K562 (cell line): ENCODE results near the gene RSU1. TPM values are rescaled to one million over a fixed set of nuclear protein-coding genes. Genes with fewer than 3 reads are reported as not detected.

Experiments used
- ATAC-seq: fragments of 200-7000 bp; cut with Tn5 transposase; 3 replicates; pipeline ENCODE4 v1.9.1; 2020; ENCODE audit warnings: moderate library complexity
- BruUV-seq: library from RNA; stranded (reverse); fragments of 400-500 nt; replicated peaks from 2 replicates; lab custom pipeline; 2021; lab: Mats Ljungman, UMichigan
- CTCF ChIA-PET: fragments of 300-600 bp; formaldehyde crosslinking; extraction: SDS; loops from one replicate; lab custom pipeline; 2021; ENCODE audit warnings: low intra/inter-chr PET ratio; lab: Yijun Ruan, JAX
- POLR2A ChIA-PET: fragments of 300-600, 350-650 bp; sonication (Branson Sonifier 250); formaldehyde crosslinking; extraction: SDS; loops from one replicate; lab custom pipeline; 2021; ENCODE audit warnings: antibody characterized with exemption, inconsistent platforms; lab: Yijun Ruan, JAX
- DNase-seq, 4 experiments: peaks; one replicate each; pipeline versions ENCODE4 v3.0.0 to v3.0.0-alpha.2; 2011 to 2018; ENCODE audit warnings: low spot score in 3 of 4, mixed read lengths in 3 of 4; ENCODE audit errors: extremely low read depth in 1 of 4
- FAIRE-seq: peaks from 2 replicates; lab custom pipeline; 2011; peaks lifted over from hg19 to GRCh38; lab: Jason Lieb, UNC
- H2AFZ ChIP-seq: 2 replicates; pipeline ENCODE4 v1.6.0; 2011; ENCODE audit warnings: low read depth, low read length, control low read depth, inconsistent platforms
- H3K27ac ChIP-seq: fragments of 200-600 bp; 3 replicates; pipeline ENCODE4 v1.8.0; 2011; ENCODE audit warnings: low read depth, mild to moderate bottlenecking, control low read depth, inconsistent platforms, low read length, moderate library complexity, mixed read lengths; ENCODE audit errors: extremely low read depth
- H3K27me3 ChIP-seq, 2 experiments: fragments of 300-600 bp in 1 of 2; 2 replicates in 1 of 2; 3 replicates in 1 of 2; pipeline versions ENCODE4 v1.6.0 to v1.8.0; 2011; ENCODE audit warnings: inconsistent platforms in 2 of 2, low read length in 2 of 2, mild to moderate bottlenecking in 1 of 2, mixed read lengths in 1 of 2, moderate library complexity in 1 of 2; ENCODE audit not compliant: control insufficient read depth in 2 of 2, insufficient read depth in 2 of 2
- H3K36me3 ChIP-seq: fragments of 300-600 bp; 3 replicates; pipeline ENCODE4 v1.8.0; 2011; ENCODE audit warnings: mild to moderate bottlenecking, low read length, inconsistent platforms; ENCODE audit not compliant: control insufficient read depth, insufficient read depth
- H3K4me1 ChIP-seq, 2 experiments: fragments of 200-600 bp in 1 of 2; replicated peaks in 1 of 2; 2 replicates in 1 of 2; 3 replicates in 1 of 2; pipeline versions ENCODE4 v1.5.1 to v1.8.0; 2011; ENCODE audit warnings: inconsistent platforms in 2 of 2, low read length in 2 of 2, mild to moderate bottlenecking in 1 of 2, mixed read lengths in 1 of 2, moderate library complexity in 1 of 2; ENCODE audit not compliant: control insufficient read depth in 2 of 2, insufficient read depth in 2 of 2
- H3K4me2 ChIP-seq: 2 replicates; pipeline ENCODE4 v1.6.1; 2011; ENCODE audit warnings: low read length, control low read depth, inconsistent platforms, mixed read lengths; ENCODE audit not compliant: insufficient read depth
- H3K4me3 ChIP-seq: fragments of 200-600 bp; sonication (generic), shearing (Covaris generic); 2 replicates; pipeline ENCODE4 v1.5.1; 2016; ENCODE audit warnings: control low read depth, inconsistent platforms
- H3K79me2 ChIP-seq: fragments of 200-600 bp; 3 replicates; pipeline ENCODE4 v1.8.0; 2011; ENCODE audit warnings: low read length, inconsistent platforms; ENCODE audit not compliant: control insufficient read depth, insufficient read depth
- H3K9ac ChIP-seq, 2 experiments: 2 replicates each; pipeline versions ENCODE4 v1.6.0 to v1.6.1; 2011; ENCODE audit warnings: low read depth in 2 of 2, low read length in 2 of 2, control low read depth in 1 of 2, inconsistent platforms in 1 of 2, mild to moderate bottlenecking in 1 of 2, mixed read lengths in 1 of 2; ENCODE audit not compliant: insufficient read depth in 1 of 2
- H3K9me1 ChIP-seq: one replicate; pipeline ENCODE4 v1.6.0; 2011; ENCODE audit warnings: inconsistent platforms, mild to moderate bottlenecking, low read length, moderate library complexity; ENCODE audit not compliant: control insufficient read depth, insufficient read depth
- H3K9me3 ChIP-seq: replicated peaks from 2 replicates; pipeline ENCODE4 v1.5.1; 2011; ENCODE audit warnings: low read depth, low read length, inconsistent platforms; ENCODE audit not compliant: control insufficient read depth, insufficient read depth
- H4K20me1 ChIP-seq: replicated peaks from 2 replicates; pipeline ENCODE4 v1.6.1; 2011; ENCODE audit warnings: low read length, inconsistent platforms, mixed read lengths; ENCODE audit not compliant: control insufficient read depth, insufficient read depth
- DLX4 ChIP-seq: fragments of 250-450 bp; sonication (Bioruptor Pico); IDR thresholded peaks from 2 replicates; pipeline ENCODE4 v1.6.1; 2021; ENCODE audit warnings: mild to moderate bottlenecking
- GTF2B ChIP-seq: IDR thresholded peaks from 2 replicates; pipeline ENCODE4 v1.6.1; 2011; ENCODE audit not compliant: insufficient read length; ENCODE audit errors: extremely low read depth
- MYNN ChIP-seq, 2 experiments: sonication (generic); formaldehyde crosslinking in 1 of 2; IDR thresholded peaks; 2 replicates each; pipeline versions ENCODE4 v1.5.0 to v1.6.1; 2016 to 2020; ENCODE audit warnings: antibody characterized with exemption in 1 of 2, missing genetic modification reagents in 1 of 2
- SETDB1 ChIP-seq: IDR thresholded peaks from one replicate; pipeline ENCODE4 v1.6.1; 2012; ENCODE audit warnings: low read length, control low read depth, inconsistent platforms
- SNRNP70 ChIP-seq: fragments of 200-400 bp; formaldehyde crosslinking; optimal IDR thresholded peaks from 2 replicates; pipeline ENCODE3; 2017; ENCODE audit warnings: low read depth, low read length
- TRIM28 ChIP-seq: fragments of 450-650 bp; IDR thresholded peaks from 2 replicates; pipeline ENCODE4 v1.6.1; 2017
- YBX1 ChIP-seq: fragments of 450-650 bp; IDR thresholded peaks from 2 replicates; pipeline ENCODE4 v1.7.1; 2016; ENCODE audit warnings: mild to moderate bottlenecking
- WGBS: fragments of 100-300 bp; shearing (Covaris generic); methylation state at CpG from one replicate; pipeline ENCODE4 v1.1.6; 2016; ENCODE audit warnings: low coverage, mixed read lengths; ENCODE audit not compliant: insufficient coverage; ENCODE audit errors: missing lambda C conversion rate; 5-methylcytosine and 5-hydroxymethylcytosine counted together
- in situ Hi-C: fragments of 300-500 bp; cut with MboI; formaldehyde crosslinking; loops from 4 replicates; pipeline ENCODE4 v1.15.0; 2018; ENCODE audit warnings: inconsistent platforms, mixed read lengths
- intact Hi-C: fragments of 100-400 bp; cut with micrococcal nuclease; formaldehyde crosslinking; loops from 2 replicates; pipeline ENCODE4 v1.14.2; 2022
- polyA plus RNA-seq, 8 experiments: library from polyadenylated mRNA; depleted of rRNA in 4 of 8; stranded (reverse) in 5 of 8; unstranded in 3 of 8; fragments of >200 nt; fragmentation: Nextera tagmentation in 2 of 8; fragmentation: Illumina TruSeq in 1 of 8; extraction: Ambion mirVana in 2 of 8; extraction: Trizol in 1 of 8; gene quantifications; 2 replicates each; pipeline versions ENCODE4 v1.2.1 to v1.2.3, GENCODE V29; 2011 to 2014; ENCODE audit warnings: inconsistent platforms in 1 of 8, missing spikeins in 1 of 8
- total RNA-seq, 7 experiments: library from RNA; depleted of rRNA in 6 of 7; stranded (reverse); fragments of >200 nt in 6 of 7; fragmentation: Illumina TruSeq in 2 of 7; extraction: Trizol in 2 of 7; gene quantifications; 2 replicates each; pipeline versions ENCODE4 v1.2.1 to v1.2.3, GENCODE V29; 2011 to 2021; ENCODE audit warnings: low replicate concordance in 1 of 7

Gene RSU1
- total and polyA plus RNA-seq, 9 of the 15 experiments (the other 6 are each of a cell fraction or from before 2014, with no cell fraction given): 18.8 to 67.3 (median 31.5) TPM

- no TSS peak for BruUV-seq
- 3% methylated on average over 2 of the region's 2 CpGs for whole genome bisulfite sequencing
Observed at GRCh38 chr10:16686054-16686902, 130.9 kb downstream of the RSU1 start.

More at GRCh38 chr10:16686054-16686902, 130.9 kb downstream of the RSU1 start:
- Histone ChIP-seq H3K4me1 (no peaks in the 10 kb centered on the region), H3K36me3 (no peaks in the 10 kb centered on the region), H3K9me1 (no peaks in the 10 kb centered on the region), H3K9me3 (no peaks in the 10 kb centered on the region), H3K27ac (no peak overlapping the region), H3K27me3 (no peaks in the 10 kb centered on the region), H3K79me2 (no peaks in the 10 kb centered on the region), H2AFZ (no peak overlapping the region), H3K4me2 (no peak overlapping the region), H3K9ac (no peak overlapping the region), H3K4me3 (no peak overlapping the region), H4K20me1 (no peaks in the 10 kb centered on the region)
- ChIA-PET POLR2A (interaction anchor here (1.1 kb wide), 1 partner anchor 12 kb away, joined by 3 read pairs; no protein-coding TSS in a partner anchor), CTCF (no interaction called here)
- TF ChIP-seq SNRNP70 (no peak), DLX4 (CRISPR knock-in tag) (no peak), MYNN (IDR thresholded peaks at IDR 0.05) (no peak), MYNN (CRISPR knock-in tag; IDR thresholded peaks at IDR 0.05) (no peak), TRIM28 (no peak), GTF2B (no peak), SETDB1 (no peak), YBX1 (no peak)
- ATAC-seq: no peak
- no peak for FAIRE-seq
- in situ Hi-C loops: no loop called here
- intact Hi-C loops: no loop called here
- DNase-seq: no peak
